DND-41 (cell line): ENCODE measurements around the gene NEUROD2.

Source experiments
- ATAC-seq: fragments of 200-7000 bp; cut with Tn5 transposase; 3 replicates; pipeline ENCODE4 v1.9.1; 2021; ENCODE audit warnings: low read depth; ENCODE audit not compliant: insufficient read depth
- DNase-seq: peaks from one replicate; pipeline ENCODE4 v3.0.0-alpha.2; 2020
- H2AFZ ChIP-seq: 2 replicates; pipeline ENCODE4 v1.6.0; 2012; ENCODE audit warnings: low read depth, low read length
- H3K27ac ChIP-seq: 2 replicates; pipeline ENCODE4 v1.5.1; 2012; ENCODE audit warnings: low read length, inconsistent platforms
- H3K27me3 ChIP-seq: fragments of 200-600 bp; sonication (generic); 2 replicates; pipeline ENCODE4 v1.6.0; 2012; ENCODE audit warnings: low read length, mild to moderate bottlenecking, inconsistent platforms; ENCODE audit not compliant: insufficient read depth, poor library complexity
- H3K36me3 ChIP-seq: 2 replicates; pipeline ENCODE4 v1.5.1; 2012; ENCODE audit warnings: low read length, inconsistent platforms; ENCODE audit not compliant: insufficient read depth
- H3K4me1 ChIP-seq: 2 replicates; pipeline ENCODE4 v1.5.1; 2012; ENCODE audit warnings: mild to moderate bottlenecking, low read length; ENCODE audit not compliant: insufficient read depth
- H3K4me2 ChIP-seq: 2 replicates; pipeline ENCODE4 v1.6.0; 2012; ENCODE audit warnings: mild to moderate bottlenecking, moderate library complexity, low read length, inconsistent platforms; ENCODE audit not compliant: insufficient read depth
- H3K4me3 ChIP-seq, 2 experiments: fragments of 200-600 bp in 1 of 2; shearing (Covaris generic) in 1 of 2; 2 replicates each; pipeline ENCODE4 v1.5.1; 2012 to 2016; ENCODE audit warnings: inconsistent platforms in 2 of 2, low read length in 2 of 2, mild to moderate bottlenecking in 2 of 2, low read depth in 1 of 2, moderate library complexity in 1 of 2
- H3K79me2 ChIP-seq: 2 replicates; pipeline ENCODE4 v1.6.0; 2012; ENCODE audit warnings: low read length, inconsistent platforms; ENCODE audit not compliant: insufficient read depth
- H3K9ac ChIP-seq: 2 replicates; pipeline ENCODE4 v1.6.0; 2012; ENCODE audit warnings: low read depth, mild to moderate bottlenecking, inconsistent platforms, low read length, moderate library complexity
- H3K9me3 ChIP-seq: 2 replicates; pipeline ENCODE4 v1.5.1; 2012; ENCODE audit warnings: low read length, moderate library complexity, mild to moderate bottlenecking, inconsistent platforms; ENCODE audit not compliant: insufficient read depth, severe bottlenecking
- H4K20me1 ChIP-seq: 2 replicates; pipeline ENCODE4 v1.6.0; 2012; ENCODE audit warnings: low read length; ENCODE audit not compliant: insufficient read depth
- CTCF ChIP-seq: IDR thresholded peaks from 2 replicates; pipeline ENCODE4 v1.5.1; 2012; ENCODE audit warnings: borderline replicate concordance, low read length, moderate library complexity, mild to moderate bottlenecking; ENCODE audit not compliant: poor library complexity, severe bottlenecking; ENCODE audit errors: extremely low read depth
- EZH2 ChIP-seq: IDR thresholded peaks from 3 replicates; pipeline ENCODE4 v1.6.1; 2012; ENCODE audit warnings: borderline replicate concordance, low read depth, mild to moderate bottlenecking, moderate library complexity, low read length, inconsistent platforms; ENCODE audit not compliant: severe bottlenecking

The NEUROD2 gene

DNA sequence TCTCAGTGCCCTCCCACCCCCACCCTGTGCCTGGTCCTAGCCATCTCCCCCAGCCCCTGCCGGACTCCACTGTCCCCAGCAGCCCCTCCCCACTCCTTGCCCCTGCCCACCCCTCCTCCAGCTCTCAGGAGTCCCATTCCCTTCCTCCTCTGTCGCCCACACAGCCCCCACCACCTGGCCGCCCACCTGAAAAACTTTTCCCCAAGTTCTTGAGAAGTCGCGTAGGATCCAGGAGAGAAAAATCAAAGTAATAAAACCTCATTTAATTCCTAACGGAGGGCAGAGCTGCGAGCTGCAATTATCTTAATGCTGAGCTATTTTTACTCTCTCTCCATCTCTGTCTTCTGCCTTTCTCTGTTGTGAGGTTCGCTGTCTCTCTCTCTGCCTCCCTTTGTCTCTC, 16.6 kb upstream of the NEUROD2 start:
- H3K79me2 ChIP-seq: no peaks in the 10 kb centered on the region
- no peaks in the 10 kb centered on the region for H3K9me3 ChIP-seq
- H3K4me1 ChIP-seq: peaks cover 15% of the 10 kb centered on the region
- peaks cover 19% of the 10 kb centered on the region for H3K27me3 ChIP-seq
- H3K36me3 ChIP-seq: no peaks in the 10 kb centered on the region
- no peak for ATAC-seq
- DNase-seq: no peak
- H3K27ac ChIP-seq: no peak overlapping the region
- peaks cover 9% of the 10 kb centered on the region for H4K20me1 ChIP-seq
- no peak overlapping the region for H3K9ac ChIP-seq
- no peak overlapping the region for H2AFZ ChIP-seq
- no peak overlapping the region for H3K4me3 ChIP-seq
- TF ChIP-seq EZH2 (no peak), CTCF (no peak)
- no peak overlapping the region for H3K4me2 ChIP-seq

DNA sequence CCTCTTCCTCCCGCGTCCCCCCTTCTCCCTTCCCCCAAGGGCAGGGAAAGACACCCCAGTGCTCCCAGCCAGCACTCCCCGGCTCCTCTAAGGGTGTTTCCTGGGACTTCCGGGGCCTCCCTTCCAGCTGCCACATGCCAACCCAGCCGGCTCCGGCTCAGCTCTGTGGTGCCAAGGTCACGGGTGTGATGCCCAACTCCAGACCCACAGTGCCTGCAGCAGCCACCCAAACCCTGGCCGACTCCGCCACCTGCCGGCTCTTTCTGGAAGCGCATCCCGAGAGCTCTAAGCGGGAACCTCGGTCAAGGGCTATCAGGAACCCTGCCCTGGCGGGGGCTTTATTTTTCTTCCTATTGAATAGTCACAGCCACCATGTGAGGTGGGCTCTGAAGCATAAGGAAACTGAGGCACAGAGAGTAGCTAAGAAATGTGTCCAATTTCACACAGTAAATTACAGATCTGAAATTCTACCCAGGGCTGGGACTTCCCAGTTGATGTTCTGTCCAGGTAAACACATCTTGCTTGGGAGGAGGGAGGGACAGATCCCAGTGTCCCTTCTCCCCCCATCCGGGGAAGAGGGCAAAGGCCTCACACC, 15.7 kb upstream of the NEUROD2 start:
- Histone ChIP-seq H4K20me1 (peaks cover 9% of the 10 kb centered on the region), H3K9me3 (no peaks in the 10 kb centered on the region), H3K4me1 (peaks cover 19% of the 10 kb centered on the region), H3K27ac (no peak overlapping the region), H3K9ac (no peak overlapping the region), H3K79me2 (no peaks in the 10 kb centered on the region), H3K4me3 (no peak overlapping the region), H2AFZ (no peak overlapping the region), H3K4me2 (0 out of 2 replicates have a peak overlapping the region, but pooled peaks have one; percentile 8), H3K36me3 (no peaks in the 10 kb centered on the region), H3K27me3 (peaks cover 28% of the 10 kb centered on the region)
- DNase-seq (peak; percentile 85), ATAC-seq (peak; percentile 75)
- no peak for TF ChIP-seq EZH2
- peak; percentile 96 for TF ChIP-seq CTCF

- H3K4me3 ChIP-seq: peak overlapping the region in 1 of 2 experiments; percentile 23; a peak in 1 of 4 replicates
- peaks cover 25% of the 10 kb centered on the region for H3K4me1 ChIP-seq
- DNase-seq (no peak), ATAC-seq (no peak)
- peak overlapping the region; percentile 62 for H3K4me2 ChIP-seq
- H3K9me3 ChIP-seq: no peaks in the 10 kb centered on the region
- H3K27me3 ChIP-seq: peaks cover 33% of the 10 kb centered on the region
- no peaks in the 10 kb centered on the region for H3K36me3 ChIP-seq
- peak overlapping the region; percentile 3; the same call in 1 of the 2 replicates for H3K9ac ChIP-seq
- H4K20me1 ChIP-seq: peaks cover 9% of the 10 kb centered on the region; the same call in 1 of the 2 replicates
- H3K27ac ChIP-seq: no peak overlapping the region
- H2AFZ ChIP-seq: peak overlapping the region; percentile 59
- H3K79me2 ChIP-seq: no peaks in the 10 kb centered on the region
- no peak for TF ChIP-seq CTCF
- no peak for TF ChIP-seq EZH2
Observed at GRCh38 chr17:39622380-39623006, 14.8 kb upstream of the NEUROD2 start.
